ENCODE data around the gene SDC4.

SDC4 gene

DNA sequence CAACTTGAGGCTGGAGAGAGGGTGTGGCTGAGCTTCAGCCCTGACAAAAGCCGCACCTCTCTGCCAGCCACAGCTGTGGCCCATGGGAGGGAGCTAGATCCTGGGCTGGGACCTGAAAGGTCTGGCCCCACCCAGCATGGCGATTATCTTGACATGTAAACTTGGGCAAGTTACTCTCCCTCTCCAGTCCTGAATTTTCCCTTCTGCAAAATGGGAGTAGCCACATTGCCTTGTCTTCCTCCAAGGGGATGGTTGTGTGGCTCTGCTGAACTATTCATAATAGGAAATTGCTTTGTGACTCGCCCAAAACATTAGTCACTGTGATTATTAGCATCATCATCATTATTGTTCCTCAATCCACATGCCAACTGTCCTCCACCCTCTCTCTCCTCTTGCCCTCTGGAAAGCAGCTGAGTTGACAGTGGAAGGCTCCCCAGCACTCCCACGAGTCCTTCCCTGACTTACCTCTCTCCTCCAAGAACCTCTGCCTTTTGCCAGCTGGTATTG is 64.6 kb downstream of the SDC4 start:
- TF ChIP-seq, protein P1, sequence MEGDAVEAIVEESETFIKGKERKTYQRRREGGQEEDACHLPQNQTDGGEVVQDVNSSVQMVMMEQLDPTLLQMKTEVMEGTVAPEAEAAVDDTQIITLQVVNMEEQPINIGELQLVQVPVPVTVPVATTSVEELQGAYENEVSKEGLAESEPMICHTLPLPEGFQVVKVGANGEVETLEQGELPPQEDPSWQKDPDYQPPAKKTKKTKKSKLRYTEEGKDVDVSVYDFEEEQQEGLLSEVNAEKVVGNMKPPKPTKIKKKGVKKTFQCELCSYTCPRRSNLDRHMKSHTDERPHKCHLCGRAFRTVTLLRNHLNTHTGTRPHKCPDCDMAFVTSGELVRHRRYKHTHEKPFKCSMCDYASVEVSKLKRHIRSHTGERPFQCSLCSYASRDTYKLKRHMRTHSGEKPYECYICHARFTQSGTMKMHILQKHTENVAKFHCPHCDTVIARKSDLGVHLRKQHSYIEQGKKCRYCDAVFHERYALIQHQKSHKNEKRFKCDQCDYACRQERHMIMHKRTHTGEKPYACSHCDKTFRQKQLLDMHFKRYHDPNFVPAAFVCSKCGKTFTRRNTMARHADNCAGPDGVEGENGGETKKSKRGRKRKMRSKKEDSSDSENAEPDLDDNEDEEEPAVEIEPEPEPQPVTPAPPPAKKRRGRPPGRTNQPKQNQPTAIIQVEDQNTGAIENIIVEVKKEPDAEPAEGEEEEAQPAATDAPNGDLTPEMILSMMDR (IDR thresholded peaks at IDR 0.05; ENCODE audit: extremely low read depth, insufficient read depth, missing control alignments): no peak
- in situ Hi-C loops (cut with MboI; ENCODE audit: low pct_unique_long_range_greater_than_20kb, low sequenced_read_pairs, unreplicated experiment): no loop called here
- DNase-seq (ENCODE audit: low spot score): no peak

DNA sequence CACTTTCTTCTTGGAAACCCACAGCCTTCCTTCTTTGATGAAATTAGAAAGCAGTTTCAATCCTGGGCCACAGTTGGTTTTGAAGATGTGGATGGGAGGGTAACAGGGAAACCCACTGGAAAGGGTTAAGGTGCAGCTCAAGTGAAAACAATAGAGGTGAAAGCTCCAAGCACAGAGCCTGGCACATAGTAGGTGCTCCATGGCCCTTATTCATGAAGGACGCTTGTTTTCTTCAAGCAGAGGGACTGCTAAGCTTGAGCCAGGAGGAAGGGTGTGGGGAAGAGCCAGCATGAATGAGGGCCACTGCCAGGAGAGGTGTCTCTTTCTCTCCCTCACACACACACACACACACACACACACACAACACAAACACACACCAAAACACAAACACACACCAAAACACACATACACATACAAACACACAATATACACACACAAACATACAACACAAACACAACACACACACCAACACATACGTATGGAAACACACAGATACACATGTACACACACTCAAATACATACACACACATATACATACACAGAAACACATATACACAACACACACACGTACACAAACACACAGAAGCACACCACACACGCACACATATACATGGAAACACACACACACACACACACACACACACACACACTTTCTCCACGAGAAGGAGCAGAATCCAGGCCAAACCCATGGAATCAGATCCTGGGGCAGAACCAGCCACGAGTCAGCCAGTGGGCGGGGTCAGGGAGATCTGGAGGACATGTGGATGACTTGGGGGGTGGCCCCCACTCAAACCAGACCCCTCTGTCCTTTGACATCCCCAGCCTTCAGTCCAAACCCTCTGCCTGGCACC is 65.3 kb downstream of the SDC4 start:
- no peak for DNase-seq (ENCODE audit: low spot score)
- in situ Hi-C loops (cut with MboI; ENCODE audit: low pct_unique_long_range_greater_than_20kb, low sequenced_read_pairs, unreplicated experiment): no loop called here
- TF ChIP-seq, protein P1 (IDR thresholded peaks at IDR 0.05; ENCODE audit: extremely low read depth, insufficient read depth, missing control alignments): no peak

DNA sequence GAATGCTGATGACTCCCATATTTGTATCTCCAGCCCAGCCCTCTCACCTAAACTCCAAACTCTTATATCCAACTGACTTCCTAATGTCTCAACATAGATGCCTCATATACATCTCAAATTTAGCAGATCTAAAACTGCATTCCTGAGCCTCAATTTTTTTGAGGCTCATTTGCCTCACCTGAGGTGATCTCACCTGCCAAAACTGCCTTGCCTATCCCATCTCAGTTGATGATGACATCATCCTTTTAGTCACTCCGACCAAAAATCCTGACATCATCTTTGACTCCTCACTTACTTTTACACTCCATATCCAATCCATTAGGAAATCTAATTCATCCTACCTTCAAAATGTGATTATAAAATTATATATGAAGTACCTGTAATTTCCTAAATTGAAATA is 68.2 kb downstream of the SDC4 start:
- in situ Hi-C loops (cut with MboI; ENCODE audit: low pct_unique_long_range_greater_than_20kb, low sequenced_read_pairs, unreplicated experiment): no loop called here
- DNase-seq (ENCODE audit: low spot score): no peak
- TF ChIP-seq, protein P1 (IDR thresholded peaks at IDR 0.05; ENCODE audit: extremely low read depth, insufficient read depth, missing control alignments): no peak

DNA sequence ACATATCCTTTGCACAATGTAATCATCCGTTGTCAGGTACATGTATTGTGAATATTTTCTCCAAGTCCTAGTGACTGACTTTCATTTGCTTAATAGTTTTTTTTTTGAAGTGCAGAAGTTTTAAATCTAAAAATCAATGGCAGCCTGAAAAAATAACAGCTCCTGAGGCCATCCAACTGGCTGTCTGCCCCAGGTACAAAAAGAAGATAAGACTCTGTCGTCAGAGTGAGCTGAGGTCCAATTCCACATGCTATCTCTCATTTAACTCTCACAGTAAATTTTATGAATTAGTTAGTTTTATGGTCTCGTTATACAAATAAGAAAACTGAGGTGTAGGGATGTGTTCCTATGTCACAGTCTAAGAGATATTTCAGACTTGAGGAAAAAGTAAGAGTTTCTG is 72.9 kb downstream of the SDC4 start:
- in situ Hi-C loops (cut with MboI; ENCODE audit: low pct_unique_long_range_greater_than_20kb, low sequenced_read_pairs, unreplicated experiment): no loop called here
- TF ChIP-seq, protein P1 (IDR thresholded peaks at IDR 0.05; ENCODE audit: extremely low read depth, insufficient read depth, missing control alignments): no peak
- no peak for DNase-seq (ENCODE audit: low spot score)
